Sigmoid colon (tissue), 4 donors: ENCODE results near the gene STAT5B.

Experiments
- EP300 ChIP-seq, 4 donors: sonication (generic); formaldehyde crosslinking; IDR thresholded peaks; one replicate each; pipeline ENCODE4 v1.6.1; 2017; ENCODE audit warnings: antibody characterized with exemption in 4 of 4
- POLR2A ChIP-seq, 2 donors: fragments of 450-650 bp; IDR thresholded peaks; one replicate each; pipeline ENCODE4 v1.6.1; 2016; ENCODE audit warnings: antibody characterized with exemption in 2 of 2, mild to moderate bottlenecking in 2 of 2, moderate library complexity in 2 of 2

DNA sequence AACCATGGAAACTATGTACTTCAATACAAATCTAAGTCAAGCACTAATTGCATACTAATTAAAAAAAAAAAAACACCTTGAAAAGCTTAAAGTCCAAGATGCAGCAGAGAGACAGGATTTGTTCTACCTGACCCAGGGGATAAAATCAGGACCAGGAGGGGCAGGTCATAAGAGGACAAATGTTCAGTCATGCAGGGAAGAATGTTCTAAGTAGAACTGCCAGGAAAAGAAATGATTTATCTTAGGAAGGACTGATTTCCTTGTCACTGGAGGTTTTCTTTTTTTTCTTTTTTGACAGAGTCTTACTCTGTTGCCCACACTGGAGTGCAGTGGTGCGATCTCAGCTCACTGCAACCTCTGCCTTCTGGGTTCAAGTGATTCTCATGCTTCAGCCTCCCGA, 72.8 kb downstream of the STAT5B start:
- TF ChIP-seq POLR2A (IDR thresholded peaks at IDR 0.05) (no peak), EP300 (IDR thresholded peaks at IDR 0.05) (no peak)
